A549 (cell line): ENCODE results near the gene PIGL. TPM values are rescaled to one million over a fixed set of nuclear protein-coding genes. Genes with fewer than 3 reads are reported as not detected.
"Not testable (repeated sequence)": the region's sequence is repeated elsewhere in the genome, so short reads cannot be mapped to it uniquely, and the experiment has no call there.

Experiments
- ATAC-seq, 2 experiments: fragments of 200-7000 bp in 1 of 2; fragments of >200 bp in 1 of 2; cut with Nextera tagmentation in 1 of 2; cut with Tn5 transposase in 1 of 2; 3 replicates each; pipeline versions ENCODE4 v1.8.0 to v1.9.1; 2018 to 2020; ENCODE audit warnings: mild to moderate bottlenecking in 1 of 2, moderate library complexity in 1 of 2
- CTCF ChIA-PET: fragments of 300-600 bp; sonication (Branson Sonifier 250); formaldehyde crosslinking; extraction: SDS; loops from one replicate; lab custom pipeline; 2021; ENCODE audit warnings: antibody characterized with exemption, inconsistent platforms; lab: Yijun Ruan, JAX
- POLR2A ChIA-PET: fragments of 350-600 bp; formaldehyde crosslinking; extraction: SDS; loops from one replicate; lab custom pipeline; 2021; ENCODE audit warnings: antibody characterized with exemption, inconsistent platforms; lab: Yijun Ruan, JAX
- DNase-seq, 2 experiments: peaks; one replicate each; pipeline versions ENCODE4 v3.0.0 to v3.0.0-alpha.2; 2011 to 2016; ENCODE audit warnings: low read depth in 1 of 2, low spot score in 1 of 2
- FAIRE-seq: peaks from 2 replicates; lab custom pipeline; 2011; peaks lifted over from hg19 to GRCh38; lab: Jason Lieb, UNC
- H3K27ac ChIP-seq, 2 experiments: fragments of >200 bp; sonication (Bioruptor Twin); formaldehyde crosslinking; 3 replicates each; pipeline ENCODE4 v1.5.1; 2016 to 2017
- H3K4me1 ChIP-seq: fragments of >200 bp; sonication (Bioruptor Twin); formaldehyde crosslinking; 3 replicates; pipeline ENCODE4 v1.6.1; 2016
- H3K4me2 ChIP-seq: fragments of >200 bp; sonication (Bioruptor Twin); formaldehyde crosslinking; 3 replicates; pipeline ENCODE4 v1.6.1; 2016
- H3K4me3 ChIP-seq: fragments of >200 bp; sonication (Bioruptor Twin); formaldehyde crosslinking; 3 replicates; pipeline ENCODE4 v1.5.1; 2016
- H3K9me3 ChIP-seq: fragments of >200 bp; sonication (Bioruptor Twin); formaldehyde crosslinking; 3 replicates; pipeline ENCODE4 v1.6.1; 2016
- ATOH8 ChIP-seq: fragments of 250-450 bp; sonication (Bioruptor Pico); IDR thresholded peaks from 2 replicates; pipeline ENCODE4 v1.5.0; 2020; ENCODE audit warnings: low read depth, mild to moderate bottlenecking, moderate library complexity
- CTCF ChIP-seq: fragments of >200 bp; sonication (Bioruptor Twin); formaldehyde crosslinking; IDR thresholded peaks from 3 replicates; pipeline ENCODE4 v1.5.1; 2016
- FOSB ChIP-seq: fragments of 250-450 bp; sonication (Bioruptor Pico); IDR thresholded peaks from 2 replicates; pipeline ENCODE4 v1.5.0; 2020; ENCODE audit warnings: mild to moderate bottlenecking, moderate library complexity
- FOSL2 ChIP-seq, 2 experiments: fragments of 450-650 bp in 1 of 2; fragments of >200 bp in 1 of 2; sonication (Bioruptor Twin) in 1 of 2; formaldehyde crosslinking; IDR thresholded peaks; 2 replicates each; pipeline versions ENCODE4 v1.5.0 to v1.6.1; 2016 to 2020; ENCODE audit warnings: mild to moderate bottlenecking in 1 of 2, moderate library complexity in 1 of 2
- FOXS1 ChIP-seq: fragments of 250-450 bp; sonication (Bioruptor Pico); IDR thresholded peaks from 2 replicates; pipeline ENCODE4 v1.5.0; 2020; ENCODE audit warnings: mild to moderate bottlenecking, moderate library complexity
- JUNB ChIP-seq: fragments of >200 bp; sonication (Bioruptor Twin); formaldehyde crosslinking; IDR thresholded peaks from 2 replicates; pipeline ENCODE4 v1.6.1; 2016
- MYC ChIP-seq: IDR thresholded peaks from 2 replicates; pipeline ENCODE4 v1.6.1; 2012; ENCODE audit warnings: mild to moderate bottlenecking, inconsistent platforms, low read length, improper control_type of control experiment, borderline replicate concordance
- NPAS2 ChIP-seq: fragments of 250-450 bp; sonication (Bioruptor Pico); IDR thresholded peaks from 2 replicates; pipeline ENCODE4 v1.8.0; 2022; ENCODE audit warnings: mild to moderate bottlenecking, moderate library complexity, borderline replicate concordance
- RAD21 ChIP-seq, 2 experiments: fragments of >200 bp in 1 of 2; sonication (Bioruptor Twin) in 1 of 2; formaldehyde crosslinking in 1 of 2; IDR thresholded peaks in 1 of 2; conservative IDR thresholded peaks in 1 of 2; 2 replicates in 1 of 2; 3 replicates in 1 of 2; pipeline ENCODE4 v1.6.1; 2012 to 2018; ENCODE audit warnings: inconsistent platforms in 1 of 2
- SREBF2 ChIP-seq: fragments of 450-650 bp; IDR thresholded peaks from 2 replicates; pipeline ENCODE4 v1.6.1; 2014; ENCODE audit warnings: mild to moderate bottlenecking, moderate library complexity
- TFCP2L1 ChIP-seq: fragments of 250-450 bp; sonication (Bioruptor Pico); IDR thresholded peaks from 2 replicates; pipeline ENCODE4 v1.5.0; 2021; ENCODE audit warnings: mild to moderate bottlenecking
- WGBS: methylation state at CpG from one replicate; pipeline ENCODE4 v1.1.6; 2017; ENCODE audit errors: missing lambda C conversion rate; 5-methylcytosine and 5-hydroxymethylcytosine counted together
- polyA plus RNA-seq, 4 experiments: library from polyadenylated mRNA; depleted of rRNA in 3 of 4; stranded (reverse); fragments of >200 nt; fragmentation: RNase III in 1 of 4; extraction: RNeasy Plus Mini Kit Qiagen cat#74134 plus additional on column Dnase treatment in 1 of 4; gene quantifications; 2 replicates in 3 of 4; 3 replicates in 1 of 4; pipeline ENCODE4 v1.2.3, GENCODE V29; 2011 to 2017
- TF ChIP-seq, protein P1 (sequence below): IDR thresholded peaks from 2 replicates; pipeline ENCODE4 v1.6.1; 2012

Gene PIGL
- polyA plus RNA-seq, 2 of the 4 experiments (the other 2 are of a cell fraction) = 27.5 to 35.1 TPM

GRCh38 chr17:16294560-16294959, 77.5 kb downstream of the PIGL start:
- Histone ChIP-seq H3K4me2 (no peak overlapping the region), H3K9me3 (no peaks in the 10 kb centered on the region), H3K4me1 (peaks cover 34% of the 10 kb centered on the region), H3K4me3 (no peak overlapping the region), H3K27ac (peak overlapping the region in 1 of 2 experiments; percentile 42; a peak in 3 of 6 replicates)
- ChIA-PET CTCF (interaction anchor here (0.6 to 8.9 kb wide), 10 partner anchors 8 to 227 kb away, joined by 3 to 104 read pairs (median 4); partner anchors contain the start of gene CENPV), POLR2A (interaction anchor here (1.1 to 2.1 kb wide), 2 partner anchors 8 to 86 kb away, joined by 3 to 6 read pairs; partner anchors contain the start of gene UBB)
- DNase-seq (peak in 1 of 2 experiments; percentile 51), FAIRE-seq (no peak), ATAC-seq (peak; percentile 30 to 40; a peak in 2 of 6 replicates)
- 98% methylated on average over 2 of the region's 2 CpGs for WGBS
- TF ChIP-seq, protein P1, sequence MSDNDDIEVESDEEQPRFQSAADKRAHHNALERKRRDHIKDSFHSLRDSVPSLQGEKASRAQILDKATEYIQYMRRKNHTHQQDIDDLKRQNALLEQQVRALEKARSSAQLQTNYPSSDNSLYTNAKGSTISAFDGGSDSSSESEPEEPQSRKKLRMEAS = no peak
- no peak for TF ChIP-seq MYC
- peak in 1 of 2 experiments; percentile 36; a peak in 2 of 5 replicates for TF ChIP-seq RAD21 (conservative IDR thresholded peaks at IDR 0.05 in 1 of 2, IDR thresholded peaks at IDR 0.05 in 1 of 2)
- TF ChIP-seq SREBF2 = no peak
- TF ChIP-seq CTCF = 0 out of 3 replicates have a peak, but pooled peaks have one; percentile 6
- no peak for TF ChIP-seq FOSB (CRISPR knock-in tag)
- no peak for TF ChIP-seq FOXS1 (CRISPR knock-in tag)

GRCh38 chr17:16296072-16296471, 79.1 kb downstream of the PIGL start:
- peak overlapping the region; percentile 64 to 79; a peak in 5 of 6 replicates for H3K27ac ChIP-seq
- ChIA-PET CTCF (interaction anchor here (1.1 to 8.9 kb wide), 8 partner anchors 8 to 68 kb away, joined by 3 to 104 read pairs (median 6); partner anchors contain the start of gene CENPV), POLR2A (interaction anchor here (1.0 to 2.1 kb wide), 2 partner anchors 10 to 85 kb away, joined by 4 to 6 read pairs; partner anchors contain the start of gene UBB)
- DNase-seq, H3K4me3 ChIP-seq, ATAC-seq, H3K9me3 ChIP-seq: not testable (repeated sequence)
- H3K4me1 ChIP-seq = peaks cover 30% of the 10 kb centered on the region
- peak; percentile 7 for FAIRE-seq
- TF ChIP-seq FOSL2 (IDR thresholded peaks at IDR 0.05) = peak; percentile 64; the same call in 1 of the 2 replicates
- peak; percentile 89 for TF ChIP-seq FOSL2 (CRISPR knock-in tag; IDR thresholded peaks at IDR 0.05)
- peak; percentile 47 for TF ChIP-seq JUNB
- H3K4me2 ChIP-seq = peak overlapping the region; percentile 74
- WGBS = 62% methylated on average over 3 of the region's 3 CpGs

DNA sequence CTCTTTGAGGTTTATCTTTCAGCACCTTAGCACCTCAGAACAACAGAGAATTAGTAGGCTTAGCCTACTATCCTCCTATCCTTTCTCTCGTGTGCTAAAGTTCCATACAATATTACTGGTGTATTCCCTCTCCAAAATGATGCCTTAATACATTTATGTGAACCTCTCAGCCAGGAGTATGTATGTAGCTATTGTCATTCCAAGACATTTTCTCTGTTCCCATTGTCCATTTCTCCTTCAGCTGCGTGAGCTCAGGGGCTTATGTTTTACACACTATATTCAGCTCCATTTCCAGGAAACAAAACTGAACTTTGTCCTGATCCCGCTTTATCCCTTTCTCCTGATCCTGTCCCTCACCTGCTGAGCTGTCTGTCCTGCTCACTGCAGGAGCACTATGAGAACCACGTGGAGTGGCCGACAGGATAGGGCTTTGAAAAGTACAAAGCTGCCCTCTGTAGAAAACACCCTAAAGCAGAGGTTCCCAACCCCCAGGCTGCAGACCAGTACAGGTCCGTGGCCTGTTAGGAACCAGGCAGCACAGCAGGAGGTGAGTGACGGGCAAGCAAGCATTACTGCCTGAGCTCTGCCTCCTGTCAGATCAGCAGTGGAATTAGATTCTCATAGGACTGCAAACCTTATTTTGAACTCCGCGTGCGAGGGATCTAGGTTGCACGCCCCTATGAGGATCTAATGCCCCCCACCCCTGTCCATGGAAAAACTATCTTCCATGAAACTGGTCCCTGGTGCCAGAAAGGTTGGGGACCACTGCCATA, 80.5 kb downstream of the PIGL start:
- Histone ChIP-seq H3K4me1 (peaks cover 34% of the 10 kb centered on the region), H3K9me3 (no peaks in the 10 kb centered on the region), H3K27ac (peak overlapping the region; percentile 64 to 79), H3K4me3 (no peak overlapping the region), H3K4me2 (peak overlapping the region; percentile 74)
- TF ChIP-seq TFCP2L1 (CRISPR knock-in tag) (no peak), NPAS2 (CRISPR knock-in tag) (no peak), ATOH8 (CRISPR knock-in tag) (no peak)
- TF ChIP-seq, protein P1 = 0 out of 2 replicates have a peak, but pooled peaks have one; percentile 26
- CTCF ChIA-PET = interaction anchor here (0.6 to 2.8 kb wide), 10 partner anchors 8 to 224 kb away, joined by 3 to 7 read pairs (median 4); no protein-coding TSS in a partner anchor
- peak; percentile 57 to 59 for ATAC-seq
- DNase-seq = no peak
- WGBS = 63% methylated on average over 11 of the region's 11 CpGs
- FAIRE-seq = peak; percentile 78
- POLR2A ChIA-PET = interaction anchor here (0.7 to 1.5 kb wide), 4 partner anchors 11 to 83 kb away, joined by 3 to 4 read pairs (median 3); partner anchors contain the start of genes CENPV and UBB
